HG02623 (cell line): ENCODE measurements around the gene PPFIA1.
"Not testable (repeated sequence)": the region's sequence is repeated elsewhere in the genome, so short reads cannot be mapped to it uniquely, and the experiment has no call there.

Source experiments
- ATAC-seq: cut with Tn5 transposase; IDR thresholded peaks from one replicate; pipeline ENCODE4 v1.9.1; 2021; ENCODE audit warnings: moderate library complexity; ENCODE audit not compliant: unreplicated experiment

Gene PPFIA1

DNA sequence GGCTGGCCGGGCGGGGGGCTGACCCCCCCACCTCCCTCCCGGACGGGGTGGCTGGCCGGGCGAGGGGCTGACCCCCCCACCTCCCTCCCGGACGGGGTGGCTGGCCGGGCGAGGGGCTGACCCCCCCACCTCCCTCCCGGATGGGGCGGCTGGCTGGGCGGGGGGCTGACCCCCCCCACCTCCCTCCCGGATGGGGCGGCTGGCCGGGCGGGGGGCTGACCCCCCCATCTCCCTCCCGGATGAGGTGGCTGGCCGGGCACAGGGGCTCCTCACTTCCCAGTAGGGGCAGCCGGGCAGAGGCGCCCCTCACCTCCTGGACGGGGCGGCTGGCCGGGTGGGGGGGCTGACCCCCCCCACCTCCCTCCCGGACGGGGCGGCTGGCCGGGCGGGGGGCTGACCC, 24.7 kb downstream of the PPFIA1 start:
- not testable (repeated sequence) for ATAC-seq

GRCh38 chr11:70296681-70297080, 26.2 kb downstream of the PPFIA1 start:
- no peak for ATAC-seq

GRCh38 chr11:70297341-70297740, 26.9 kb downstream of the PPFIA1 start:
- no peak for ATAC-seq

DNA sequence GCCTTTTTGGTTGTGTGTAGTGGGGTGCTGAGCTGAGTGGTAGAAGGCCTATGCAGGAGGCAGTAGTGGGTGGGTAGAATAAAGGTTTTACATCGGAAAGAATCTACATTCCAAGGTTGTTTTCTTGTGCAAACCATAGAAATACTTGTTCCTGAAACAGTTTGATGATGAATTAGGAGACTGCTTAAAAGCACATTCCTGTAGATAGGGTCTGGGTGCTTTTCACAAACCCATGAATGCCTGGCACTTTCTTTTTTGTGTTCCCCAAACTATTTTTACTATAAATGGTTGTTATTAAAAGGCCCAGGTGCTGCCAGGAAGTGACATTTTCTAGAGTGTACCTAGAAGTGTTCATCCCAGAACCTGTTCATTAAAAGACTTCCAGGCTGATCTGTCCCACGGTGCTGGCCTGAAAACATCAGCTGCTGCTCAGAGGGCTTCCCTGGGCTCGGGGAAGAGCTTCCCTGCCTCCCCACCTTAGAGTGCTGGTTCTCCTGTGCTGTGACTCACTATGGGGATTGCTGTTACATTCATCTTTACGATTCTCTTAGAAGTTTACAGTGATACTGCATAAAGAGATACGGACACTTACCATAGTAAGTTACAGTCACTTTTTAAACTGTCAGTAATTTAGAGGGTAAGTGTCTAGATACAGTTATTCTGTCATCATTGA, 27.9 kb downstream of the PPFIA1 start:
- no peak for ATAC-seq

DNA sequence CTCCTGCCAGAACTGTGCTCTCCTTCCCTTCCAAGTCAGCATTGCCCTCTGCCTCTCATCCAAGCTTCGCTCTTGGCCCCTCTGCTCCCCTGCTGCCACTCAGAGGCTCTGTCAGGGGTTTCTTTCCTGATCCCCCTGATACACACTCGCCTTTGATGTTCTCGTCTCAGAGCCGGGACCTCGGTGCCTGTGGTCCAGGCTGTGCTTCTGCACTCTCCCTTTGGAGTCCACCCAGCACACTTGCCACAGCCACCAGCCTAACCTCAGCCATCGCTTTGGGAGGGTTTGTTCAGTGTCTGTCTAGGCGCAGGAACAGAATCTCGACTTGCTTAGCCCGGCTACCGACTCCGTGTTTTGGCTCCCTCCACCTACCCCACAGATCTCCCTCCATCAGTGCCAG, 29.1 kb downstream of the PPFIA1 start:
- no peak for ATAC-seq

DNA sequence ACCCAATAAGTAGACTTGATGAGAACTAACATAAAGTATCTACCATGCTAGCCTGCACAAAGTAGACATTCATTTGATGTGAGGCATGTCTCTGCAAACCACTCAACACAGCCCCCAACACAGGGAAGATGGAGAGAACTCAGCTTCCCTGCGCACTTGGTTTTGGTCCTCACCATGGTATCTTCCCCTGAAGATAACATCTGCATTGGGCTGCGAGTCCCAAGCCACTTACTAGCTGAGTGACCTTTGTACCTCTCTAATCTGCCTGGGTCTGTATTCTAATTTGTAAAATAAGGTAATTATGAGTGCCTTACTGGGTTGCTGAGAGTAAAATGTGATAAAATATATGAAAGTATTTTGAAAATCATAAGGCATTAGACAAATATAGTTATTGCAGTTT, 30.7 kb downstream of the PPFIA1 start:
- no peak for ATAC-seq

GRCh38 chr11:70301721-70302418, 31.4 kb downstream of the PPFIA1 start:
- ATAC-seq, result no peak

- no peak for ATAC-seq
These were observed 31.9 kb downstream of the PPFIA1 start for GRCh38 chr11:70302419-70302752.

DNA sequence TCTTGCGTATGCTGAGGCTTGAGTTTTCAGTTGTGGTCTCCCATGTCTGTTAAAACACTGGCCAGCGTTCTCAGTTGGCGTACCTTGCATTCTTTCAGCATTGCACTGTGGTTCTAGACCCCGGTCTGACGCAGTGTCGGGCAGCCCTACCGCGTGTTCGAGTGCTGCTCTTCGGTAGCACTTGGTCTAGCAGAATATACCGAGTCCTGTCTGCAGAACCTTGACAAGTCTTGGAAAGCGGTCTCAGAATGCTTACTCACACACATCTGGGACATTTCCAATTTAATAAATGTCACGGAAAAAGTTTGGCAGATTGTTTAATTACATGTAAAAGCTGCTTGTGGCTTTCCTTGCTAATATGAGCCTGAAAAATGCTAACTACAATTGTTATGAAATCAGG, 32.6 kb downstream of the PPFIA1 start:
- no peak for ATAC-seq

DNA sequence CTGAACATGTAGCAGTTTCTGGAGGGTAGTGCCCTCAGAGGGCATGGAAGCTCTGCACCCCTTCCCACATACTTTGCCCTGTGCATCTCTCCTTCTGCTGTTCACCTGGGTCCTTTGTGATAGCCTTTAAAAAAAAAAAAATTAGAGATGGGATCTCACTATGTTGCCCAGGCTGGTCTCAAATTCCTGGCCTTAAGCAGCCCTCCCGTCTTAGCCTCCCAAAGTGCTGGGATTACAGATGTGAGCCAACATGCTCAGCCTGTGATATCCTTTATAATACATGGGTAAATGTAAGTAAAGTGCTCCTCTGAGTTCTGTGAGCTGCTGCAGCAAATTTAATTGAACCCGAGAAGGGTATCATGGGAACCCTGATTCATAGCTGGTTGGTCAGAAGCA, 33.7 kb downstream of the PPFIA1 start:
- ATAC-seq, result no peak

GRCh38 chr11:70305501-70305900, 35.0 kb downstream of the PPFIA1 start:
- no peak for ATAC-seq

DNA sequence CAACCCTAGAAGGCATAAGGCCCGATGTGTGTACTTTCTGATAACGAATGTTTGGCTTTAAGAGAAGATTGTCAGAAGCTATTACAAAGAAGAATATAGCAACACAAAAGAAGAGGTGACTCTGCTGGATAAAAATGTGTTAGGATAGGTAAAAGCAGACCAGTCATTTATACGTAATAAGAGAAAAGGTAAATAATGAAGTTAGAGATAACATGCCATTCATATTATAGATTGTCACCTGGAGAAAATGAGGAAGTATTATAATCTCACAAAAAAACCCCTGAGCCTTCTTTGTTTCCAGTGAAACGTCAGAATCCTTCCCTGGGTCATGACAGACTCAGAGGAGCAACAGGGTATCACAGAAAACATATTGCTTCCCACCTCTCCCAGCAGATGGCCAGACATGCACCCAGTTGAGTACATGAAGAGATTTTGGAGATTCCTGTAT, 36.1 kb downstream of the PPFIA1 start:
- no peak for ATAC-seq

DNA sequence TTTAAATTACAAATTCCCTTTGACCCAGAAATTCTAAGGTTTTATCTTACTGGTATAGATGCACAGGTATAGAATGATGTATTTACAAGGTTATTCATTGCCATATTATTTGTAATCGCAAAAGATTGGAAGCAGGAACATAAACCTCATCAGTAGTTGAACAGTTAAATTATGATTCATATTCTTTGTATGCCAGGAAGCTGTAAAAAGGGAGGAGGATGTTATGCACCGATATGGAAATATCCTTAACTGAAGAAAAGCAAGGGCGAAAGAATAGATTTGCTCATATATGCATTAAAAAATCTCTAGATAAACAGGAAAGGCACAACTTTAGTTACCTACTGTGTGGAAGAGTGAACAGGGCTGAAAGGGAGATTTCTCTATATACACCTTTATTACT, 36.7 kb downstream of the PPFIA1 start:
- ATAC-seq, result no peak

DNA sequence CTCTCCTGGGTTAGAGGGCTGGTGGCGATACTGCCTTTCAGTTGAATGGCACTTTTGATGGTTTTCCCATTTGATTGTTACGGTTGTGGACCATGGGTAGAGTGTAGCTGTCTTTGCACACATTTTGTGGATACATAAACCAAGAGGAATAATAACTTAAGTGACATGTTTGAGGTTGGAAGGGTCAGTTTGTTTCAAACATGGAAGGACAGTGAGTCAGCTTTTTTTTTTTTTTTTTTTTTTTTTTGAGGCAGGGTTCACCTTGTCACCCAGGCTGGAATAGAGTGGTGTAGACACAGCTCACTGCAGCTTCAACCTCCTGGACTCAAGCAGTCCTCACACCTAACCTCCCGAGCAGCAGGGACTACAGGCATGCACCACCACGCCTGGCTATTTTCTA, 41.1 kb downstream of the PPFIA1 start:
- no peak for ATAC-seq

- ATAC-seq, result no peak
These were observed 42.2 kb downstream of the PPFIA1 start for GRCh38 chr11:70312401-70313357.

GRCh38 chr11:70313945-70314344, 43.5 kb downstream of the PPFIA1 start:
- ATAC-seq, result no peak

DNA sequence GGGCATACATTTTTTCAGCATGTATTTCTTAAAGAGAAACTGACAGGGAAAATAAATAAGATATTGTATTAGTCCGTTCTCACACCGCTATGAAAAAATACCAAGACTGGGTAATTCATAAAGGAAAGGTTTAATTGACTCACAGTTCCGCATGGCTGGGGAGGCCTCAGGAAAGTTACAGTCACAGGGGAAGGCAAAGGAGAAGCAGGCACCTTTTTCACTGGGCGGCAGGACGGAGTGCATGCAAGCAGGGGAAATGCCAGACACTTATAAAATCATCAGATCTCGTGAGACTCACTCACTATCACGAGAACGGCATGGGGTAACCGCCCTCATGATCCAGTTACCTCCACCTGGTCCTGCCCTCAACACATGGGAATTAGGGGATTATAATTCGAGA, 44.2 kb downstream of the PPFIA1 start:
- no peak for ATAC-seq

GRCh38 chr11:70315716-70316115, 45.2 kb downstream of the PPFIA1 start:
- no peak for ATAC-seq

DNA sequence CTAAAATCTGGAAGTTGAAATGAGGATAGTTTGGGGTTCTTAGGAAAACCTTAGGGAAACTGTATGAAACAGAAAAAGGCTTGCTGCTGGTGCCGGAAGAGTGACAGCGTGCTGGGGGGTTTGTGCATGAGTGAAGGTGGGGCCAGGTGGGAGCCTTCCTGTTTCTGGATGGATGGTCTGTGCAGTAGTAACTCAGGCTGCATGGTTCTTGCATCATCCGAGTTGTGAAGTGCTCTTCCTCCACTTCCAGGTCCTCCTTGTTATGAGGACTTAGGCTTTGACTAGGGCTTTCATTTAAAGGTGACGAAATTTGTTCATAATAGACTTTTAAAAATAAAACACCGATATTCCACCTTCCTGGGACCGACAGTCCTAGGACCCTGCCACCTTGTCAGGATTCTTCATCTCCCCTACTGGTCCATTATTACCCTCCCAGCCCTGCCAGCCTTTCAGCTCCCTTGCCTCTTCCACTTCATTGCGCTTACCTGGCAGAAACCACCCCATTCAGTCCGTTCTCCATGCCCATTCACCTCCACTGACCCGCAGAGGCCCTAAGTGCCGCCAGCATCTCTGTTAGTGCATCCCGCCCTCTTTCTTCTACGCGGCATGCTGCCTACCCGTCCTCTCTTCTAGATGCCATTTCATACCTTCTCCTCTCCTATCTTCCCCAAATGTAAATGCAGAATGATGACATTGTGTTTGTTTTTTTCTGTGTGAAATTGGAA, 47.3 kb downstream of the PPFIA1 start:
- no peak for ATAC-seq

DNA sequence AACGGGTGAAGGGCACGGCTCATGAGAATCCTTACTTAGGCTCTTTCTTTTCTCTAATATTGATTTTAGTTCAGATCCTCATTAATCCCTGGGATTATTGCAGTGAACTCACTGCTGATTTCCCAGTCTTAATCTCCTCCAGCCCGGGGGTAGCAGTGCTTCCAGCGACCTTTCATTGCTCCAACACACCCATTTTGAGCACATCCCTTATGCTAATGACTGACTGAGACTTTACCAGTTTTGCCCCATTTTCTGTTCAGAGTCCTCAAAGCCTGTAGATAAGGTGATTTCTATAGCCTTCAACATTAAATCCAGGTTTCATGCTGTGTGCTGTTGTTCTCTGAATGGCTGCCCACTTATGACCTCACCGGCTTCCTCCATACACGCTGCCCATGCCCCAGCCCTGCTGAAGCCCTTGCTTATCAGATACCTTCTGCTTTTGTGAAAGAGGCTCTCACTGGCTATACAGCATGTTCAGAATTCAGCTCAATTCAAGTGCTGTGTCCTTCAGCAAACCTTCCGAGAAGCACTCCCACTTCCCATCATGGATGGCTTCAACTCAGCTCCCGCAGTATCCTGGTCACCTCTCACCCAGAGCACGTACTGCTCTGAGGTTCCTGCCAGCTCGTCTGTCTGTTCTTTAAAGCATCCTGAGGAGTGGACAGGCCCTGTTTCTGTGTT, 49.0 kb downstream of the PPFIA1 start:
- no peak for ATAC-seq

- ATAC-seq, result no peak
These were observed 52.2 kb downstream of the PPFIA1 start for GRCh38 chr11:70322666-70323065.
